GM21529 (cell line): Measurements from ENCODE around the gene TF.

Experiments used
- ATAC-seq: cut with Tn5 transposase; IDR thresholded peaks from one replicate; pipeline ENCODE4 v1.9.1; 2021; ENCODE audit not compliant: unreplicated experiment

The TF gene

GRCh38 chr3:133834621-133835417 lies 88.6 kb downstream of the TF start:
- no peak for ATAC-seq

GRCh38 chr3:133835418-133835743 lies 89.2 kb downstream of the TF start:
- no peak for ATAC-seq

- ATAC-seq: no peak
Observed at GRCh38 chr3:133835961-133836360, 89.8 kb downstream of the TF start.

GRCh38 chr3:133836497-133837158 lies 90.4 kb downstream of the TF start:
- no peak for ATAC-seq

- ATAC-seq: no peak
Observed at GRCh38 chr3:133837487-133838295, 91.5 kb downstream of the TF start.

- no peak for ATAC-seq
Observed at GRCh38 chr3:133838296-133838789, 92.2 kb downstream of the TF start.

- ATAC-seq: no peak
Observed at GRCh38 chr3:133838916-133839800, 93.0 kb downstream of the TF start.

- ATAC-seq: no peak
Observed at GRCh38 chr3:133840055-133840737, 94.0 kb downstream of the TF start.

GRCh38 chr3:133840767-133841166 lies 94.6 kb downstream of the TF start:
- ATAC-seq: no peak

- ATAC-seq: no peak
Observed at GRCh38 chr3:133841196-133841595, 95.0 kb downstream of the TF start.

- ATAC-seq: no peak
Observed at GRCh38 chr3:133842158-133842557, 96.0 kb downstream of the TF start.

- ATAC-seq: no peak
Observed at GRCh38 chr3:133843634-133844033, 97.4 kb downstream of the TF start.

- ATAC-seq: no peak
Observed at GRCh38 chr3:133845127-133845526, 98.9 kb downstream of the TF start.
